HCT116 (cell line): ENCODE results near the gene SCARF2. TPM values are rescaled to one million over a fixed set of nuclear protein-coding genes. Genes with fewer than 3 reads are reported as not detected.

Source experiments
- ATAC-seq: fragments of 200-7000 bp; cut with Tn5 transposase; 2 replicates; pipeline ENCODE4 v1.9.1; 2020; ENCODE audit warnings: mild to moderate bottlenecking, moderate library complexity
- BruUV-seq: library from RNA; stranded (reverse); fragments of 400-500 nt; replicated peaks from 2 replicates; lab custom pipeline; 2021; lab: Mats Ljungman, UMichigan
- CTCF ChIA-PET: fragments of 300-600 bp; sonication (Branson Sonifier 250); formaldehyde crosslinking; loops from one replicate; lab custom pipeline; 2021; ENCODE audit warnings: antibody characterized with exemption; lab: Charles Lee
- POLR2A ChIA-PET: fragments of 300-600, 350-600 bp; sonication (Branson Sonifier 250); formaldehyde crosslinking; loops from one replicate; lab custom pipeline; 2021; ENCODE audit warnings: antibody characterized with exemption; lab: Charles Lee
- RAD21 ChIA-PET, 2 experiments: fragments of 300-600 bp; sonication (Branson Sonifier 250); formaldehyde crosslinking; loops; one replicate each; lab custom pipeline; 2023; ENCODE audit warnings: low total read pairs in 2 of 2; ENCODE audit not compliant: uncharacterized antibody in 2 of 2, unreplicated experiment in 2 of 2, low non-redundant PET in 1 of 2; lab: Charles Lee
- DNase-seq: peaks from one replicate; pipeline ENCODE4 v3.0.0-alpha.2; 2010; ENCODE audit warnings: low read depth, low spot score
- H2AFZ ChIP-seq: fragments of 200-600 bp; shearing (Covaris generic), sonication (generic); 2 replicates; pipeline ENCODE4 v1.6.1; 2017; ENCODE audit warnings: low read depth, mixed run types, mixed read lengths, antibody characterized with exemption, low read length; ENCODE audit not compliant: poor library complexity, severe bottlenecking
- H3K27ac ChIP-seq: 2 replicates; pipeline ENCODE4 v1.5.1; 2012; ENCODE audit warnings: low read depth, low read length
- H3K27me3 ChIP-seq: fragments of 200-600 bp; sonication (generic); 2 replicates; pipeline ENCODE4 v1.6.1; 2016; ENCODE audit warnings: mixed run types, low read length, mixed read lengths; ENCODE audit not compliant: insufficient read depth
- H3K36me3 ChIP-seq, 2 experiments: fragments of 200-500 bp in 1 of 2; fragments of 200-600 bp in 1 of 2; sonication (Bioruptor generic) in 1 of 2; sonication (generic) in 1 of 2; 2 replicates each; pipeline versions ENCODE4 v1.5.1 to v1.6.1; 2014 to 2016; ENCODE audit warnings: low read length in 2 of 2, inconsistent platforms in 1 of 2, mixed read lengths in 1 of 2, mixed run types in 1 of 2; ENCODE audit not compliant: insufficient read depth in 2 of 2, control insufficient read depth in 1 of 2
- H3K4me1 ChIP-seq, 2 experiments: fragments of 200-600 bp in 1 of 2; sonication (generic) in 1 of 2; 2 replicates each; pipeline versions ENCODE4 v1.5.1 to v1.6.1; 2012 to 2017; ENCODE audit warnings: low read length in 2 of 2, inconsistent platforms in 1 of 2, mild to moderate bottlenecking in 1 of 2, mixed read lengths in 1 of 2, mixed run types in 1 of 2, moderate library complexity in 1 of 2; ENCODE audit not compliant: insufficient read depth in 2 of 2, control insufficient read depth in 1 of 2
- H3K4me2 ChIP-seq: fragments of 200-600 bp; sonication (generic); 2 replicates; pipeline ENCODE4 v1.6.1; 2017; ENCODE audit warnings: mixed run types, low read length, mixed read lengths
- H3K4me3 ChIP-seq, 2 experiments: fragments of 200-600 bp in 1 of 2; sonication (generic) in 1 of 2; replicated peaks in 1 of 2; 2 replicates each; pipeline ENCODE4 v1.5.1; 2011 to 2016; ENCODE audit warnings: low read length in 2 of 2, control low read depth in 1 of 2, low read depth in 1 of 2, mild to moderate bottlenecking in 1 of 2, mixed read lengths in 1 of 2, mixed run types in 1 of 2
- H3K79me2 ChIP-seq: fragments of 200-600 bp; sonication (generic); 2 replicates; pipeline ENCODE4 v1.6.1; 2017; ENCODE audit warnings: mild to moderate bottlenecking, mixed run types, low read length, moderate library complexity, mixed read lengths; ENCODE audit not compliant: insufficient read depth
- H3K9ac ChIP-seq: fragments of 200-600 bp; sonication (generic); 2 replicates; pipeline ENCODE4 v1.6.1; 2016; ENCODE audit warnings: low read length, mixed read lengths
- H3K9me2 ChIP-seq: fragments of 200-600 bp; sonication (generic), shearing (Covaris generic); 2 replicates; pipeline ENCODE4 v1.6.1; 2017; ENCODE audit warnings: mixed run types, mild to moderate bottlenecking, moderate library complexity; ENCODE audit not compliant: insufficient read depth
- H3K9me3 ChIP-seq, 2 experiments: fragments of 200-500 bp in 1 of 2; fragments of 200-600 bp in 1 of 2; sonication (Bioruptor generic) in 1 of 2; sonication (generic) in 1 of 2; 2 replicates each; pipeline ENCODE4 v1.6.1; 2014 to 2017; ENCODE audit warnings: low read length in 2 of 2, mixed read lengths in 2 of 2, inconsistent platforms in 1 of 2, low read depth in 1 of 2, mild to moderate bottlenecking in 1 of 2, mixed run types in 1 of 2, moderate library complexity in 1 of 2; ENCODE audit not compliant: control insufficient read depth in 1 of 2, insufficient read depth in 1 of 2
- H4K20me1 ChIP-seq: fragments of 200-600 bp; sonication (generic), shearing (Covaris generic); 2 replicates; pipeline ENCODE4 v1.6.1; 2017; ENCODE audit warnings: mixed run types, mild to moderate bottlenecking, moderate library complexity; ENCODE audit not compliant: insufficient read depth
- CBX3 ChIP-seq: IDR thresholded peaks from 2 replicates; pipeline ENCODE4 v1.6.1; 2012; ENCODE audit warnings: low read depth
- CEBPB ChIP-seq: IDR thresholded peaks from 2 replicates; pipeline ENCODE4 v1.6.1; 2012; ENCODE audit warnings: low read depth
- CTCF ChIP-seq, 3 experiments: fragments of 200-600 bp in 1 of 3; sonication (generic) in 1 of 3; IDR thresholded peaks in 2 of 3; conservative IDR thresholded peaks in 1 of 3; 2 replicates each; pipeline ENCODE4 v1.5.1; 2012 to 2017; ENCODE audit warnings: low read depth in 2 of 3, low read length in 2 of 3, antibody characterized with exemption in 1 of 3, borderline replicate concordance in 1 of 3, control low read depth in 1 of 3, mild to moderate bottlenecking in 1 of 3, mixed read lengths in 1 of 3, mixed run types in 1 of 3, moderate library complexity in 1 of 3; ENCODE audit not compliant: insufficient read depth in 1 of 3
- ELF1 ChIP-seq: IDR thresholded peaks from 2 replicates; pipeline ENCODE4 v1.6.1; 2012; ENCODE audit warnings: low read depth, borderline replicate concordance
- EZH2 ChIP-seq: fragments of 200-600 bp; sonication (generic); IDR thresholded peaks from 2 replicates; pipeline ENCODE4 v1.6.1; 2017; ENCODE audit warnings: antibody characterized with exemption, mixed run types
- FOSL1 ChIP-seq: IDR thresholded peaks from 2 replicates; pipeline ENCODE4 v1.6.1; 2012; ENCODE audit warnings: low read depth
- MAX ChIP-seq: IDR thresholded peaks from 2 replicates; pipeline ENCODE4 v1.6.1; 2012
- POLR2AphosphoS5 ChIP-seq: IDR thresholded peaks from 2 replicates; pipeline ENCODE4 v1.6.1; 2011; ENCODE audit warnings: mild to moderate bottlenecking, low read depth, low read length, moderate library complexity
- RAD21 ChIP-seq: IDR thresholded peaks from 2 replicates; pipeline ENCODE4 v1.6.1; 2012; ENCODE audit warnings: low read depth, mild to moderate bottlenecking
- SIN3A ChIP-seq: IDR thresholded peaks from 2 replicates; pipeline ENCODE4 v1.6.1; 2012; ENCODE audit warnings: low read depth
- SRF ChIP-seq: IDR thresholded peaks from 2 replicates; pipeline ENCODE4 v1.6.1; 2012; ENCODE audit warnings: low read depth
- TCF7L2 ChIP-seq: IDR thresholded peaks from 2 replicates; pipeline ENCODE4 v1.7.0; 2011; ENCODE audit warnings: borderline replicate concordance, inconsistent platforms; ENCODE audit not compliant: insufficient read depth, insufficient read length; ENCODE audit errors: extremely low read depth
- YY1 ChIP-seq: IDR thresholded peaks from 2 replicates; pipeline ENCODE4 v1.6.1; 2011; ENCODE audit warnings: low read length, low read depth, moderate library complexity, mild to moderate bottlenecking; ENCODE audit not compliant: insufficient replicate concordance; ENCODE audit errors: extremely low read depth
- ZFX ChIP-seq: fragments of 450-650 bp; IDR thresholded peaks from 2 replicates; pipeline ENCODE4 v1.6.1; 2017
- ZNF274 ChIP-seq: fragments of 200-500 bp; sonication (Bioruptor generic); IDR thresholded peaks from 2 replicates; pipeline ENCODE4 v1.6.1; 2014; ENCODE audit warnings: mild to moderate bottlenecking, low read depth, low read length, inconsistent platforms
- intact Hi-C: fragments of 100-400 bp; cut with micrococcal nuclease; formaldehyde crosslinking; loops from 2 replicates; pipeline ENCODE4 v1.10.0; 2022
- total RNA-seq: library from RNA; stranded (reverse); gene quantifications from one replicate; pipeline ENCODE4 v1.2.1, GENCODE V29; 2021; ENCODE audit not compliant: unreplicated experiment

SCARF2 gene
- total RNA-seq, 1 experiment from 2014 or later, result 2.5 TPM

GRCh38 chr22:20431511-20432192 lies 6.0 kb downstream of the SCARF2 start:
- Histone ChIP-seq H3K27me3 (no peaks in the 10 kb centered on the region), H3K4me1 (peaks cover 16 to 35% of the 10 kb centered on the region in 2 experiments), H3K9me2 (no peaks in the 10 kb centered on the region), H3K4me3 (peak overlapping the region; percentile 33 to 52), H3K9me3 (no peaks in the 10 kb centered on the region), H3K9ac (peak overlapping the region; percentile 40; the same call in 1 of the 2 replicates), H3K36me3 (no peaks in the 10 kb centered on the region), H2AFZ (no peak overlapping the region), H3K79me2 (no peaks in the 10 kb centered on the region), H3K27ac (peak overlapping the region; percentile 3; the same call in 1 of the 2 replicates), H4K20me1 (no peaks in the 10 kb centered on the region), H3K4me2 (peak overlapping the region; percentile 90)
- DNase-seq (no peak), ATAC-seq (peak; percentile 31)
- ChIA-PET CTCF (no interaction called here), RAD21 (no interaction called here), POLR2A (no interaction called here)
- BruUV-seq, result no TSS peak
- TF ChIP-seq RAD21 (no peak), ZFX (0 out of 2 replicates have a peak, but pooled peaks have one; percentile 5), SIN3A (no peak)
- intact Hi-C loops, result loop anchor here (1.0 kb wide), 1 partner anchor 25 kb away; no protein-coding TSS in a partner anchor

- CTCF ChIA-PET, result no interaction called here
- no peaks in the 10 kb centered on the region for H4K20me1 ChIP-seq
- RAD21 ChIA-PET, result no interaction called here
- H3K9me3 ChIP-seq, result no peaks in the 10 kb centered on the region
- BruUV-seq, result no TSS peak
- H3K9ac ChIP-seq, result peak overlapping the region; percentile 40
- peak overlapping the region; percentile 90 for H3K4me2 ChIP-seq
- TF ChIP-seq POLR2AphosphoS5 (no peak), TCF7L2 (peak; percentile 19), FOSL1 (no peak), CBX3 (no peak), CEBPB (no peak), ZNF274 (no peak), MAX (peak; percentile 92), ELF1 (no peak), SIN3A (peak; percentile 51), CTCF (IDR thresholded peaks at IDR 0.05 in 2 of 3, conservative IDR thresholded peaks at IDR 0.05 in 1 of 3; ENCODE audit: borderline replicate concordance in 1 of 3, insufficient read depth in 1 of 3, low read depth in 2 of 3, low read length in 2 of 3) (peak; percentile 12 to 57 (median 44); a peak in 4 of 6 replicates), YY1 (no peak), SRF (no peak), ZFX (peak; percentile 34; the same call in 1 of the 2 replicates), EZH2 (no peak), RAD21 (no peak)
- H3K36me3 ChIP-seq, result no peaks in the 10 kb centered on the region
- H3K4me3 ChIP-seq, result peak overlapping the region; percentile 33 to 52
- DNase-seq (peak; percentile 33), ATAC-seq (peak; percentile 84)
- POLR2A ChIA-PET, result no interaction called here
- intact Hi-C loops, result loop anchor here (1.0 kb wide), 1 partner anchor 25 kb away; no protein-coding TSS in a partner anchor
- H3K27ac ChIP-seq, result peak overlapping the region; percentile 3; the same call in 1 of the 2 replicates
- H3K79me2 ChIP-seq, result no peaks in the 10 kb centered on the region
- no peak overlapping the region for H2AFZ ChIP-seq
- H3K27me3 ChIP-seq, result no peaks in the 10 kb centered on the region
- H3K4me1 ChIP-seq, result peaks cover 16 to 35% of the 10 kb centered on the region in 2 experiments
- H3K9me2 ChIP-seq, result no peaks in the 10 kb centered on the region
These were observed 6.7 kb downstream of the SCARF2 start for GRCh38 chr22:20430720-20431510.
